Aorta (tissue), 5 donors: ENCODE data around the gene PCDHGB7. TPM values are rescaled to one million over a fixed set of nuclear protein-coding genes. Genes with fewer than 3 reads are reported as not detected.
A peak's percentile ranks its signal among the peaks of the same experiment; 100 is the strongest.
"Not testable (repeated sequence)": the region's sequence is repeated elsewhere in the genome, so short reads cannot be mapped to it uniquely, and the experiment has no call there.

Experiments
- ATAC-seq: fragments of 200-7000 bp; cut with Tn5 transposase; one replicate; pipeline ENCODE4 v1.9.1; 2022; ENCODE audit warnings: moderate library complexity; ENCODE audit not compliant: low FRiP score
- DNase-seq, 2 donors: peaks; one replicate each; pipeline ENCODE4 v3.0.0-alpha.2; 2020
- H3K27ac ChIP-seq, 2 donors: one replicate each; pipeline ENCODE4 v1.5.1; 2013; ENCODE audit warnings: low read length in 2 of 2, mild to moderate bottlenecking in 2 of 2, moderate library complexity in 2 of 2, control low read depth in 1 of 2, inconsistent platforms in 1 of 2, low read depth in 1 of 2
- H3K27me3 ChIP-seq, 2 donors: one replicate each; pipeline ENCODE4 v1.6.1; 2013; ENCODE audit warnings: control low read depth in 1 of 2, low read length in 1 of 2, mild to moderate bottlenecking in 1 of 2, moderate library complexity in 1 of 2; ENCODE audit not compliant: insufficient read depth in 2 of 2, control insufficient read depth in 1 of 2
- H3K36me3 ChIP-seq, 2 donors: one replicate each; pipeline ENCODE4 v1.6.1; 2013; ENCODE audit warnings: control low read depth in 1 of 2, low read length in 1 of 2, mild to moderate bottlenecking in 1 of 2; ENCODE audit not compliant: insufficient read depth in 2 of 2, control insufficient read depth in 1 of 2
- H3K4me1 ChIP-seq, 2 donors: one replicate each; pipeline ENCODE4 v1.6.1; 2013; ENCODE audit warnings: low read length in 2 of 2, control low read depth in 1 of 2, mild to moderate bottlenecking in 1 of 2, moderate library complexity in 1 of 2; ENCODE audit not compliant: insufficient read depth in 2 of 2, control insufficient read depth in 1 of 2
- H3K4me3 ChIP-seq, 2 donors: one replicate each; pipeline ENCODE4 v1.5.1; 2013; ENCODE audit warnings: low read length in 2 of 2, control low read depth in 1 of 2, mild to moderate bottlenecking in 1 of 2
- H3K9me3 ChIP-seq: one replicate; pipeline ENCODE4 v1.6.1; 2013; ENCODE audit warnings: mild to moderate bottlenecking, low read length; ENCODE audit not compliant: control insufficient read depth
- WGBS, 2 donors: extraction: QIAGEN DNeasy Blood & Tissue Kit; methylation state at CpG; one replicate each; pipeline ENCODE4 v1.1.7; 2013; 5-methylcytosine and 5-hydroxymethylcytosine counted together
- intact Hi-C, 2 donors: fragments of 100-400 bp; cut with DNase I; formaldehyde crosslinking; loops; one replicate each; pipeline versions ENCODE4 v1.14.2 to v1.15.0; 2022
- polyA plus RNA-seq, 2 donors: library from polyadenylated mRNA; stranded (reverse); fragments of 200-250 nt; gene quantifications; one replicate each; pipeline ENCODE4 v1.2.3, GENCODE V29; 2013
- total RNA-seq, 2 donors: library from RNA; stranded (reverse); fragmentation: NEBNext Ultra II Directional; extraction: Animal tissue kit (Norgen Biotek cat#: 25700); gene quantifications; one replicate each; pipeline ENCODE4 v1.2.1, GENCODE V29; 2021
- donor health status: healthy with polysubstance abuse.
- donor health status: Bipolar disorder and iron deficiency.
- donor health status: DM: no; HTN: no; CAD: no.
- donor health status: DM: no; HTN: no; CAD: no.
- donor health status: DM: yes; HTN: yes; CAD: no.

Gene PCDHGB7
- total and polyA plus RNA-seq, 4 donors, result 2.1 to 24.7 (median 8.3) TPM

- not testable (repeated sequence) for H3K4me3 ChIP-seq, H3K27ac ChIP-seq, H3K27me3 ChIP-seq, H3K36me3 ChIP-seq, H3K4me1 ChIP-seq
- 9 to 12% methylated on average over 46 to 51 of the region's 51 CpGs for WGBS, 2 donors
- intact Hi-C loops, result loop anchor here in 1 of 2 donors (5.0 kb wide), 1 partner anchor 149 kb away; no protein-coding TSS in a partner anchor
- DNase-seq (peak in 1 of 2 donors; percentile 80), ATAC-seq (peak; percentile 63)
- H3K9me3 ChIP-seq, result peaks cover 38% of the 10 kb centered on the region
These were observed 9.5 kb upstream of the PCDHGB7 start, which contains the start of gene PCDHGB6 for GRCh38 chr5:141407790-141408505. TSS of gene PCDHGB6 (plus strand) at chr5:141408021. CDS start at chr5:141408203, 182 bp downstream.

GRCh38 chr5:141409598-141410306 is 7.7 kb upstream of the PCDHGB7 start:
- no peaks in the 10 kb centered on the region for H3K4me1 ChIP-seq
- H3K27ac ChIP-seq, result no peak overlapping the region
- no peak overlapping the region for H3K4me3 ChIP-seq
- no peaks in the 10 kb centered on the region for H3K27me3 ChIP-seq
- ATAC-seq (no peak), DNase-seq (peak in 1 of 2 donors; percentile 54)
- WGBS, 2 donors, result 18 to 23% methylated on average over 64 of the region's 64 CpGs
- H3K9me3 ChIP-seq, result peaks cover 37% of the 10 kb centered on the region
- H3K36me3 ChIP-seq, result no peaks in the 10 kb centered on the region
- intact Hi-C loops, result loop anchor here (5.0 to 10.0 kb wide), 3 partner anchors 115 to 155 kb away; no protein-coding TSS in a partner anchor

- intact Hi-C loops, result loop anchor here in 1 of 2 donors (10.0 kb wide), 2 partner anchors 113 to 153 kb away; no protein-coding TSS in a partner anchor
- 59% methylated on average over 3 of the region's 3 CpGs for WGBS, 2 donors
- Histone ChIP-seq H3K4me3 (no peak overlapping the region), H3K36me3 (no peaks in the 10 kb centered on the region), H3K27ac (no peak overlapping the region), H3K4me1 (no peaks in the 10 kb centered on the region), H3K27me3 (no peaks in the 10 kb centered on the region), H3K9me3 (peaks cover 34% of the 10 kb centered on the region)
- DNase-seq (no peak), ATAC-seq (no peak)
These were observed 5.9 kb upstream of the PCDHGB7 start for GRCh38 chr5:141411575-141411974.

- no peak within 1 kb of the TSS for H3K27ac ChIP-seq
- DNase-seq (peak in 1 of 2 donors; percentile 61), ATAC-seq (no peak)
- no peaks in the 10 kb centered on the region for H3K4me1 ChIP-seq
- H3K36me3 ChIP-seq, result no peaks in the 10 kb centered on the region
- WGBS, 2 donors, result 14 to 19% methylated on average over 31 of the region's 31 CpGs
- H3K4me3 ChIP-seq, result no peak within 1 kb of the TSS
- intact Hi-C loops, result loop anchor here in 1 of 2 donors (10.0 kb wide), 2 partner anchors 112 to 152 kb away; no protein-coding TSS in a partner anchor
- H3K9me3 ChIP-seq, result peaks cover 36% of the 10 kb centered on the region
- no peaks in the 10 kb centered on the region for H3K27me3 ChIP-seq
These were observed 4.5 kb upstream of the PCDHGB7 start, which contains the start of gene PCDHGA10 for GRCh38 chr5:141412854-141413539. TSS of gene PCDHGA10 (plus strand) at chr5:141412987. CDS start at chr5:141413176, 189 bp downstream.

GRCh38 chr5:141413540-141414069 is 3.9 kb upstream of the PCDHGB7 start:
- no peak overlapping the region for H3K27ac ChIP-seq
- no peak overlapping the region for H3K4me3 ChIP-seq
- DNase-seq, result peak in 1 of 2 donors; percentile 49
- H3K9me3 ChIP-seq, result peaks cover 37% of the 10 kb centered on the region
- no peaks in the 10 kb centered on the region for H3K36me3 ChIP-seq
- intact Hi-C loops, result loop anchor here in 1 of 2 donors (10.0 kb wide), 2 partner anchors 111 to 151 kb away; no protein-coding TSS in a partner anchor
- no peaks in the 10 kb centered on the region for H3K4me1 ChIP-seq
- 23% methylated on average over 25 of the region's 25 CpGs for WGBS, 2 donors
- ATAC-seq, result no peak
- no peaks in the 10 kb centered on the region for H3K27me3 ChIP-seq

- intact Hi-C loops, result loop anchor here in 1 of 2 donors (10.0 kb wide), 2 partner anchors 110 to 150 kb away; no protein-coding TSS in a partner anchor
- H3K4me1 ChIP-seq, H3K27me3 ChIP-seq, DNase-seq, H3K27ac ChIP-seq, ATAC-seq, H3K36me3 ChIP-seq, H3K4me3 ChIP-seq: not testable (repeated sequence)
- 24 to 29% methylated on average over 39 to 46 of the region's 46 CpGs for WGBS, 2 donors
- H3K9me3 ChIP-seq, result peaks cover 40% of the 10 kb centered on the region
These were observed 2.8 kb upstream of the PCDHGB7 start for GRCh38 chr5:141414548-141415274.

- H3K27ac ChIP-seq, H3K4me1 ChIP-seq, ATAC-seq, H3K36me3 ChIP-seq, DNase-seq, H3K27me3 ChIP-seq, H3K4me3 ChIP-seq: not testable (repeated sequence)
- peaks cover 37% of the 10 kb centered on the region for H3K9me3 ChIP-seq
- intact Hi-C loops, result loop anchor here in 1 of 2 donors (10.0 kb wide), 2 partner anchors 110 to 150 kb away; no protein-coding TSS in a partner anchor
- WGBS, 2 donors, result 25 to 29% methylated on average over 24 of the region's 24 CpGs
These were observed 2.2 kb upstream of the PCDHGB7 start for GRCh38 chr5:141415275-141415618.
